Right lobe of liver (tissue), 4 donors: ENCODE data around the gene GLT1D1.

Source experiments
- CTCF ChIP-seq, 4 donors: fragments of 200-600 bp in 3 of 4; fragments of 450-650 bp in 1 of 4; IDR thresholded peaks; one replicate each; pipeline versions ENCODE4 v1.5.1 to v1.8.0; 2016 to 2022; ENCODE audit warnings: antibody characterized with exemption in 4 of 4, mild to moderate bottlenecking in 2 of 4
- POLR2A ChIP-seq: fragments of 450-650 bp; IDR thresholded peaks from one replicate; pipeline ENCODE4 v1.6.1; 2017; ENCODE audit warnings: antibody characterized with exemption, mild to moderate bottlenecking
- donor health status: DM: no; HTN: no; CAD: no.
- donor health status: DM: no; HTN: no; CAD: no.
- donor health status: DM: no; HTN: yes; CAD: no.

DNA sequence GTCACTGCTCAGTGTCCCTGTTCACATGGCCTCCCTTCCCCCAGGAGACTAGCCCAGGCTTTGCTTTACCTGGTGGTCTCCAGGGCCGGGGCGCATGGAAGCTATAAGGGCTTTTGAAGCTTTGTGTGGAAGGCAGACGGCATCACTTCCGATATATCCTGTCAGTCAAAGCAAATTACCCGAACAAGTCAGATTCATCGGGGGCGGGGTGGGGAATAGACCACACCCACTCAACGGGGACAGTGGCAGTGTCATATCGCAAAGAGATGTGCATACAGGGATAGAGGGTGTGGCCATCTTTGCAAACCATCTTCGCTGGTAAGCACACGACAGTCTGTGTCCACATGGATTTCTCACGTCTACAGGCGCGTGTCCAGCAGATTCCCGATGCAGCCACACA, 127.3 kb downstream of the GLT1D1 start:
- TF ChIP-seq CTCF (IDR thresholded peaks at IDR 0.05): no peak
- no peak for TF ChIP-seq POLR2A
